Measurements from ENCODE around the gene PDE12.

The PDE12 gene

DNA sequence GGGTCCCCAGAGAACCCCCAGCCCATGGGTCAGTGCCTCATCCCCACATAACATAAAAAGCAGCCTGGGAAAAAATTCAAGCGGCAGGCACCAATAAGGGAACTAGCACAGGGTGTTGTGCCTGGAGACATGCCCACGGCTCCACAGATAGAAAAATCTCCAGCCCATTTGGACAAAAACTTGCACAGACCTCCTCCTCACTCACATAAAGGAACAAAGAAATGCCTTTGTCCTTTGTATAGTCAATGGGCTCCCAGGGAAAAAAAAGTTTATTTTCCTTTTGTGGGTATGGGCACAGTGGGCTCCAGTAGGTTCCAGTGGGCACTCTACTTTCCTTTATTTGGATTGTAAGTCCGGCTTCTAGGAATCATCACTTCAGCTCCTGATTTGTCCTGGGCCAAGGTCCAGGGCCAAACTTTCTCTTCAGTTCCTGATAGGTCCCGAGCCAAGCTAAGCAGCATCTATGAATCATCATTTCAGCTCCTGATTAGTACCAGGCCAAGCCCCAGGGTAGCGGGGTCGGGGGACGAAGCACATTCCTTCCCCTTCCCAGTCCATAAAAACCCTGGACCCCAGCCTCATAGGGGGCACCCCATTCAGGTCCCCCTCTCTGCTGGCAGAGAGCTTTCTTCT lies 10.3 kb upstream of the PDE12 start:
- Histone ChIP-seq H3K4me3 (ENCODE audit: insufficient read length, low read depth) (no peak overlapping the region), H3K9ac (ENCODE audit: insufficient read length, low read depth) (no peak overlapping the region), H3K9me3 (ENCODE audit: insufficient read depth, low read length) (no peaks in the 10 kb centered on the region), H3K36me3 (ENCODE audit: insufficient read depth, insufficient read length, low read length) (no peaks in the 10 kb centered on the region), H3K27me3 (ENCODE audit: insufficient read depth, insufficient read length) (no peaks in the 10 kb centered on the region), H3K4me1 (ENCODE audit: insufficient read depth, insufficient read length) (peaks cover 5% of the 10 kb centered on the region)
- TF ChIP-seq SUZ12 (IDR thresholded peaks at IDR 0.05; ENCODE audit: extremely low read depth, insufficient read depth, insufficient read length) (no peak), YY1 (IDR thresholded peaks at IDR 0.05; ENCODE audit: insufficient read depth, insufficient read length) (no peak)
- DNase-seq (ENCODE audit: low read depth, low spot score): no peak

DNA sequence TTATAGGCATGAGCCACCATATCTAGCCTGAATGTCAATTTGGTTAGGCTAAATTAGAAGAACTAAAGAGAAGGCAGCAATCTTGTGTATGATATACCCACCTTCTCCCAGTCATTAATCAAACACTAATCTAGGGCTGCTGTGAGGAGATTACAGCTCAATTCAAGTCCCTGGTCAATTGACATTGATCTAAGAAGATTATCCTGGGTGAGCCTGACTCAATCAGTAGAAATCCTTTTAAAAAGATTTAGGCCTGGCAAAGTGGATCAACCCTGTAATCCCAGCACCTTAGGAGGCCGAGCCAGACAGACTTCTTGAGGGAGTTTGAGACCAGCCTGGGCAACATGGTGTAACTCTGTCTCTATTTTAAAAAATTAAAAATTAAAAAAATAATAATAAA lies 9.5 kb upstream of the PDE12 start:
- Histone ChIP-seq H3K4me3 (ENCODE audit: insufficient read length, low read depth) (no peak overlapping the region), H3K36me3 (ENCODE audit: insufficient read depth, insufficient read length, low read length) (no peaks in the 10 kb centered on the region), H3K9ac (ENCODE audit: insufficient read length, low read depth) (no peak overlapping the region), H3K4me1 (ENCODE audit: insufficient read depth, insufficient read length) (peaks cover 5% of the 10 kb centered on the region), H3K9me3 (ENCODE audit: insufficient read depth, low read length) (no peaks in the 10 kb centered on the region), H3K27me3 (ENCODE audit: insufficient read depth, insufficient read length) (no peaks in the 10 kb centered on the region)
- no peak for TF ChIP-seq ZNF274 (IDR thresholded peaks at IDR 0.05; ENCODE audit: low read depth, low read length)
- no peak for TF ChIP-seq YY1 (IDR thresholded peaks at IDR 0.05; ENCODE audit: insufficient read depth, insufficient read length)
- DNase-seq (ENCODE audit: low read depth, low spot score): no peak

DNA sequence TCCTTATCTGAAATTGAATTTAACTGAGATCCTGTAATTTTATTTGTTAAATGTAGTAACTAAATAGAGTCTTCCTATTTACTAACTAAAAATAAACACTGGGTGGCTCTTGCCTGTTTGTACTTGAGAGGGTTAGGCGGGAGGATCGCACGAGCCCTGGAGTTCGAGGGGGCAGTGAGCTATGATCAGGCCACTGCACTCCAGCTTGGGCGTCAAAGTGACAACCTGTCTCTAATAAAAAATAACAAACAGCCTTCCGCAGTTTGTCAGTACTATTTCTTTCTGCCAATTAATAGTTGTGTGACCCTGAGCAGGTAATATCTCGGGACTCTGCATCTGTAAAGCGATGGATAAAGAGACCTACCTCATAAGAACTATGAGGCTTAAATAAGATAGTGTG lies 768 bp upstream of the PDE12 start:
- TF ChIP-seq SUZ12 (IDR thresholded peaks at IDR 0.05; ENCODE audit: extremely low read depth, insufficient read depth, insufficient read length): no peak
- no peak for TF ChIP-seq ZNF274 (IDR thresholded peaks at IDR 0.05; ENCODE audit: low read depth, low read length)
- no peak for TF ChIP-seq YY1 (IDR thresholded peaks at IDR 0.05; ENCODE audit: insufficient read depth, insufficient read length)
- DNase-seq (ENCODE audit: low read depth, low spot score): no peak
- Histone ChIP-seq H3K4me1 (ENCODE audit: insufficient read depth, insufficient read length) (no peaks in the 10 kb centered on the region), H3K27me3 (ENCODE audit: insufficient read depth, insufficient read length) (peaks cover 3% of the 10 kb centered on the region), H3K9ac (ENCODE audit: insufficient read length, low read depth) (peak overlapping the region; percentile 98), H3K4me3 (ENCODE audit: insufficient read length, low read depth) (peak overlapping the region; percentile 98), H3K36me3 (ENCODE audit: insufficient read depth, insufficient read length, low read length) (peaks cover 32% of the 10 kb centered on the region), H3K9me3 (ENCODE audit: insufficient read depth, low read length) (no peaks in the 10 kb centered on the region)

DNA sequence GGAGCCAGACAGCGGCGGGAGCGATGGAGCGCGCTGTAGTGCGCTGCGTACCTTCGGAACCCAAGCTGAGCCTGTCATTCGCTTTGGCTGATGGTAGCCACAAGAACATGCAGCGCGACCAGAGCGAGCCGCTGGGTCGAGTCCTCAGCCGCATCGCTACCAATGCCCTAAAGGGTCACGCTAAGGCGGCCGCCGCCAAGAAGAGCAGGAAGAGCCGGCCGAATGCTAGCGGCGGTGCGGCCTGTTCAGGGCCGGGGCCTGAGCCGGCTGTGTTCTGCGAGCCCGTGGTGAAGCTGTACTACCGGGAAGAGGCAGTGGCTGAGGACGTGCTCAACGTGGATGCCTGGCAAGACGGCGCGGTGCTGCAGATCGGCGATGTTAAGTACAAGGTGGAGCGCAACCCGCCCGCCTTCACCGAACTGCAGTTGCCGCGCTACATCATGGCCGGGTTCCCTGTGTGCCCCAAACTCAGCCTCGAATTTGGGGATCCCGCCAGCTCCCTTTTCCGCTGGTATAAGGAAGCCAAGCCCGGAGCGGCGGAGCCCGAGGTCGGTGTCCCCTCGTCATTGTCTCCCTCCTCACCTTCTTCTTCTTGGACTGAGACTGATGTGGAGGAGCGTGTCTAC lies 498 bp downstream of the PDE12 start:
- TF ChIP-seq SUZ12 (IDR thresholded peaks at IDR 0.05; ENCODE audit: extremely low read depth, insufficient read depth, insufficient read length) (no peak), YY1 (IDR thresholded peaks at IDR 0.05; ENCODE audit: insufficient read depth, insufficient read length) (no peak), ZNF274 (IDR thresholded peaks at IDR 0.05; ENCODE audit: low read depth, low read length) (no peak)
- Histone ChIP-seq H3K27me3 (ENCODE audit: insufficient read depth, insufficient read length) (peaks cover 3% of the 10 kb centered on the region), H3K9ac (ENCODE audit: insufficient read length, low read depth) (peak overlapping the region; percentile 98), H3K4me1 (ENCODE audit: insufficient read depth, insufficient read length) (no peaks in the 10 kb centered on the region), H3K9me3 (ENCODE audit: insufficient read depth, low read length) (no peaks in the 10 kb centered on the region), H3K4me3 (ENCODE audit: insufficient read length, low read depth) (peak overlapping the region; percentile 98), H3K36me3 (ENCODE audit: insufficient read depth, insufficient read length, low read length) (peaks cover 44% of the 10 kb centered on the region)
- DNase-seq (ENCODE audit: low read depth, low spot score): no peak

DNA sequence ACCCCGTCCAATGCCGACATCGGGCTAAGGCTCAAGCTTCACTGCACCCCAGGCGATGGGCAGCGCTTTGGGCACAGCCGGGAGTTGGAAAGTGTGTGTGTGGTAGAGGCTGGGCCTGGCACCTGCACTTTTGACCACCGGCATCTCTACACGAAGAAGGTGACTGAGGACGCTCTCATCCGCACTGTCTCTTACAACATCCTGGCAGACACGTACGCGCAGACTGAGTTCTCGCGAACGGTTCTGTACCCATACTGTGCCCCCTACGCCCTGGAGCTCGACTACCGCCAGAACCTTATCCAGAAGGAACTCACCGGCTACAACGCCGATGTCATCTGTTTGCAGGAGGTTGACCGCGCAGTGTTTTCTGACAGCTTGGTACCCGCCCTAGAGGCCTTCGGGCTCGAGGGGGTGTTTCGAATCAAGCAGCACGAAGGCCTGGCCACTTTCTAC lies 1.0 kb downstream of the PDE12 start:
- no peak for DNase-seq (ENCODE audit: low read depth, low spot score)
- no peak for TF ChIP-seq YY1 (IDR thresholded peaks at IDR 0.05; ENCODE audit: insufficient read depth, insufficient read length)
- no peak for TF ChIP-seq SUZ12 (IDR thresholded peaks at IDR 0.05; ENCODE audit: extremely low read depth, insufficient read depth, insufficient read length)
- no peak for TF ChIP-seq ZNF274 (IDR thresholded peaks at IDR 0.05; ENCODE audit: low read depth, low read length)

DNA sequence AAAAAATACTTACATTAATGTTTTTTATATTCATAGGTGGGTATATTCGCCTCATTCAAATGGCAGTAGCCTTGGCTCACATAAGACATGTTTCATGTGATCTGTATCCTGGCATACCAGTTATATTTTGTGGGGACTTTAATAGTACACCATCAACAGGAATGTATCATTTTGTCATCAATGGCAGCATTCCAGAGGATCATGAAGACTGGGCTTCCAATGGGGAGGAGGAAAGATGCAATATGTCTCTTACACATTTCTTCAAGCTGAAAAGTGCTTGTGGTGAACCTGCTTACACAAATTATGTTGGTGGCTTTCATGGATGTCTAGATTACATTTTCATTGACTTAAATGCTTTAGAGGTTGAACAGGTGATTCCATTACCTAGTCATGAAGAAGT lies 3.5 kb downstream of the PDE12 start:
- peaks cover 3% of the 10 kb centered on the region for H3K27me3 ChIP-seq (ENCODE audit: insufficient read depth, insufficient read length)
- no peaks in the 10 kb centered on the region for H3K9me3 ChIP-seq (ENCODE audit: insufficient read depth, low read length)
- peaks cover 61% of the 10 kb centered on the region for H3K36me3 ChIP-seq (ENCODE audit: insufficient read depth, insufficient read length, low read length)
- H3K4me1 ChIP-seq (ENCODE audit: insufficient read depth, insufficient read length): no peaks in the 10 kb centered on the region
- DNase-seq (ENCODE audit: low read depth, low spot score): no peak
- TF ChIP-seq SUZ12 (IDR thresholded peaks at IDR 0.05; ENCODE audit: extremely low read depth, insufficient read depth, insufficient read length) (no peak), ZNF274 (IDR thresholded peaks at IDR 0.05; ENCODE audit: low read depth, low read length) (no peak), YY1 (IDR thresholded peaks at IDR 0.05; ENCODE audit: insufficient read depth, insufficient read length) (no peak)
- no peak overlapping the region for H3K9ac ChIP-seq (ENCODE audit: insufficient read length, low read depth)
- no peak overlapping the region for H3K4me3 ChIP-seq (ENCODE audit: insufficient read length, low read depth)

More for the DNA sequence above, 1.0 kb downstream of the PDE12 start:
- Histone ChIP-seq H3K4me1 (ENCODE audit: insufficient read depth, insufficient read length) (no peaks in the 10 kb centered on the region), H3K36me3 (ENCODE audit: insufficient read depth, insufficient read length, low read length) (peaks cover 49% of the 10 kb centered on the region), H3K27me3 (ENCODE audit: insufficient read depth, insufficient read length) (peaks cover 3% of the 10 kb centered on the region), H3K9ac (ENCODE audit: insufficient read length, low read depth) (peak overlapping the region; percentile 98), H3K4me3 (ENCODE audit: insufficient read length, low read depth) (peak overlapping the region; percentile 98), H3K9me3 (ENCODE audit: insufficient read depth, low read length) (no peaks in the 10 kb centered on the region)

DNA sequence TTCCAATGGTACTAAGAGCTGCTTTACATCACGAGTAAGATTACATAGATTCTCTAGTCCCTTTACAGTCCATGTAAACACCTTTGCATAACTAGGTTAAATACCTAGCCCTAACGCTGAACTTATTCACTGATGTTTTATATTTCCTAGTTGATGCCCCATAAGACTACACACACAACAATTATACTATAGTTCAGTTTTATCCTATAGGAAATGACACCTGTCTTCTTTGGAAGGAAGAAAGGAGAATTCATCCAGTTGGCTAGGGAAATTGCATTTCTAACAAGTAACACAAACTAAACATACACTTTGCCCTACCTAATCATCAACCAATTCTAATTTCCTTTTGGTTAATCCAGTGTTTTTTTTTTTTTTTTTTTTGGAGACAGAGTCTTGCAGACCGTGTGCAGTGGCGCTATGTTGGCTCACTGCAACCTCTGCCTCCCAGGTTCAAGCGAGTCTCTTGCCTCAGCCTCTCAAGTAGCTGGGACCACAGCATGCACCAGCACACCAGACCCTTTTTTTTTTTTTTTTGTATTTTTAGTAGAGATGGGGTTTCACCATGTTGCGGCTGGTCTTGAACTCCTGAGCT lies 13.9 kb downstream of the PDE12 start:
- no peak for TF ChIP-seq SUZ12 (IDR thresholded peaks at IDR 0.05; ENCODE audit: extremely low read depth, insufficient read depth, insufficient read length)
- TF ChIP-seq ZNF274 (IDR thresholded peaks at IDR 0.05; ENCODE audit: low read depth, low read length): no peak
- no peak for TF ChIP-seq YY1 (IDR thresholded peaks at IDR 0.05; ENCODE audit: insufficient read depth, insufficient read length)

More for the DNA sequence above, 13.9 kb downstream of the PDE12 start:
- Histone ChIP-seq H3K36me3 (ENCODE audit: insufficient read depth, insufficient read length, low read length) (peaks cover 68% of the 10 kb centered on the region), H3K9ac (ENCODE audit: insufficient read length, low read depth) (no peak overlapping the region), H3K27me3 (ENCODE audit: insufficient read depth, insufficient read length) (no peaks in the 10 kb centered on the region), H3K4me1 (ENCODE audit: insufficient read depth, insufficient read length) (no peaks in the 10 kb centered on the region), H3K4me3 (ENCODE audit: insufficient read length, low read depth) (no peak overlapping the region), H3K9me3 (ENCODE audit: insufficient read depth, low read length) (no peaks in the 10 kb centered on the region)
- DNase-seq (ENCODE audit: low read depth, low spot score): no peak
